SK-N-SH treated with all-trans-retinoic acid at 6 μM for 48 hours (cell line): ENCODE measurements around the gene MVB12B.

Experiments used
- ATAC-seq: fragments of 200-7000 bp; cut with Tn5 transposase; 3 replicates; pipeline ENCODE4 v1.9.1; 2020; ENCODE audit warnings: mild to moderate bottlenecking, moderate library complexity
- ARNTL ChIP-seq: fragments of 450-650 bp; formaldehyde crosslinking; IDR thresholded peaks from 2 replicates; pipeline ENCODE4 v1.5.0; 2020; ENCODE audit warnings: low read depth, mild to moderate bottlenecking, moderate library complexity, borderline replicate concordance
- BACH2 ChIP-seq: fragments of 250-450 bp; sonication (Bioruptor Pico); IDR thresholded peaks from 2 replicates; pipeline ENCODE4 v1.9.0; 2021; ENCODE audit warnings: mild to moderate bottlenecking, borderline replicate concordance
- CREB5 ChIP-seq: fragments of 250-450 bp; sonication (Bioruptor Pico); IDR thresholded peaks from 2 replicates; pipeline ENCODE4 v1.5.1; 2020; ENCODE audit warnings: low read depth, mild to moderate bottlenecking, moderate library complexity
- CSDC2 ChIP-seq: fragments of 250-450 bp; sonication (Bioruptor Pico); IDR thresholded peaks from 2 replicates; pipeline ENCODE4 v1.5.0; 2020; ENCODE audit warnings: mild to moderate bottlenecking, moderate library complexity
- CSRNP3 ChIP-seq: fragments of 250-450 bp; sonication (Bioruptor Pico); IDR thresholded peaks from 2 replicates; pipeline ENCODE4 v1.5.1; 2021; ENCODE audit warnings: mild to moderate bottlenecking, moderate library complexity
- ESRRG ChIP-seq: fragments of 250-450 bp; sonication (Bioruptor Pico); IDR thresholded peaks from 2 replicates; pipeline ENCODE4 v1.6.1; 2021; ENCODE audit warnings: mild to moderate bottlenecking
- GLIS3 ChIP-seq: fragments of 250-450 bp; sonication (Bioruptor Pico); IDR thresholded peaks from 2 replicates; pipeline ENCODE4 v1.5.0; 2020; ENCODE audit warnings: mild to moderate bottlenecking, moderate library complexity
- ISL1 ChIP-seq: fragments of 250-450 bp; sonication (Bioruptor Pico); IDR thresholded peaks from 2 replicates; pipeline ENCODE4 v2.1.2; 2022; ENCODE audit warnings: mild to moderate bottlenecking, moderate library complexity
- OSR1 ChIP-seq: fragments of 250-450 bp; sonication (Bioruptor Pico); IDR thresholded peaks from 2 replicates; pipeline ENCODE4 v1.8.0; 2022; ENCODE audit warnings: moderate library complexity, mild to moderate bottlenecking, inconsistent platforms
- PPARA ChIP-seq: fragments of 250-450 bp; sonication (Bioruptor Pico); IDR thresholded peaks from 2 replicates; pipeline ENCODE4 v1.5.0; 2020; ENCODE audit warnings: mild to moderate bottlenecking, borderline replicate concordance
- TCF4 ChIP-seq: fragments of 250-450 bp; sonication (Bioruptor Pico); IDR thresholded peaks from 2 replicates; pipeline ENCODE4 v1.8.0; 2021; ENCODE audit warnings: mild to moderate bottlenecking, moderate library complexity, borderline replicate concordance
- TOX ChIP-seq: fragments of 250-450 bp; sonication (Bioruptor Pico); IDR thresholded peaks from 2 replicates; pipeline ENCODE4 v1.8.0; 2021; ENCODE audit warnings: mild to moderate bottlenecking, moderate library complexity, borderline replicate concordance
- ZFP3 ChIP-seq: fragments of 250-450 bp; sonication (Bioruptor Pico); IDR thresholded peaks from 2 replicates; pipeline ENCODE4 v1.5.0; 2020; ENCODE audit warnings: mild to moderate bottlenecking, moderate library complexity
- ZNF565 ChIP-seq: fragments of 450-650 bp; formaldehyde crosslinking; conservative IDR thresholded peaks from 2 replicates; pipeline ENCODE4 v1.5.0; 2020; ENCODE audit warnings: low read depth, mild to moderate bottlenecking, moderate library complexity
- ZNF70 ChIP-seq: fragments of 450-650 bp; formaldehyde crosslinking; IDR thresholded peaks from 2 replicates; pipeline ENCODE4 v1.5.0; 2020; ENCODE audit warnings: mild to moderate bottlenecking, moderate library complexity
- ZNF8 ChIP-seq: fragments of 450-650 bp; formaldehyde crosslinking; IDR thresholded peaks from 2 replicates; pipeline ENCODE4 v1.5.0; 2020; ENCODE audit warnings: mild to moderate bottlenecking, moderate library complexity
- TF ChIP-seq, protein P1 (sequence below): fragments of 250-450 bp; sonication (Bioruptor Pico); IDR thresholded peaks from 2 replicates; pipeline ENCODE4 v1.8.0; 2021; ENCODE audit warnings: low read depth, mild to moderate bottlenecking, moderate library complexity, borderline replicate concordance
- TF ChIP-seq, protein P2 (sequence below): fragments of 250-450 bp; sonication (Bioruptor Pico); IDR thresholded peaks from 2 replicates; pipeline ENCODE4 v1.5.0; 2020; ENCODE audit warnings: mild to moderate bottlenecking, moderate library complexity

MVB12B gene

DNA sequence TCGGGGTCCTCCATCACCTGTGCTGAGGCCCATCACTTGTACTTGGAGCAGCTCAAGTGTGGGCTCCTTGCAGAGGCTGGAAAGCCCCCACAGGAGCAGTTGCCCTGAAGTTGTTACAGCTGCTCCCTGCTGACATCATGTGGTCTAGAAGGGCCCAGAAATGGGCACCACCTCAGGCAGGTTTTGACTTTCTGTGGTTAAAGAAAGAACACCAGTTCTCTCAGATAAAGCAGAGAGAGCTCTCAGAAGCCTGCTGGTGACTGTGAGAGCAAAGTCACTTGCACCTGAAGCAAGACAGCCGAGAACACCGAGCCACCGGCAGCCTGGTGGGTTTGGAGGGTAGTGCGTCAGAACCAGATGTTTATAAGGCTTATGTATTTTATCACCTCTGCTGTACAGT is 70.4 kb downstream of the MVB12B start:
- ATAC-seq: no peak
- no peak for TF ChIP-seq GLIS3 (CRISPR knock-in tag)
- no peak for TF ChIP-seq TOX (CRISPR knock-in tag)
- TF ChIP-seq ZFP3 (CRISPR knock-in tag): no peak
- TF ChIP-seq ARNTL (CRISPR knock-in tag): no peak
- TF ChIP-seq ESRRG: no peak
- no peak for TF ChIP-seq PPARA (CRISPR knock-in tag)
- no peak for TF ChIP-seq CSRNP3 (CRISPR knock-in tag)
- no peak for TF ChIP-seq ZNF8
- no peak for TF ChIP-seq BACH2 (CRISPR knock-in tag)
- TF ChIP-seq ISL1 (CRISPR knock-in tag): no peak
- TF ChIP-seq ZNF565 (CRISPR knock-in tag): no peak
- TF ChIP-seq TCF4: no peak
- TF ChIP-seq, protein P1, sequence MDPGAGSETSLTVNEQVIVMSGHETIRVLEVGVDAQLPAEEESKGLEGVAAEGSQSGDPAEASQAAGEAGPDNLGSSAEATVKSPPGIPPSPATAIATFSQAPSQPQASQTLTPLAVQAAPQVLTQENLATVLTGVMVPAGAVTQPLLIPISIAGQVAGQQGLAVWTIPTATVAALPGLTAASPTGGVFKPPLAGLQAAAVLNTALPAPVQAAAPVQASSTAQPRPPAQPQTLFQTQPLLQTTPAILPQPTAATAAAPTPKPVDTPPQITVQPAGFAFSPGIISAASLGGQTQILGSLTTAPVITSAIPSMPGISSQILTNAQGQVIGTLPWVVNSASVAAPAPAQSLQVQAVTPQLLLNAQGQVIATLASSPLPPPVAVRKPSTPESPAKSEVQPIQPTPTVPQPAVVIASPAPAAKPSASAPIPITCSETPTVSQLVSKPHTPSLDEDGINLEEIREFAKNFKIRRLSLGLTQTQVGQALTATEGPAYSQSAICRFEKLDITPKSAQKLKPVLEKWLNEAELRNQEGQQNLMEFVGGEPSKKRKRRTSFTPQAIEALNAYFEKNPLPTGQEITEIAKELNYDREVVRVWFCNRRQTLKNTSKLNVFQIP (CRISPR knock-in tag): no peak
- TF ChIP-seq, protein P2, sequence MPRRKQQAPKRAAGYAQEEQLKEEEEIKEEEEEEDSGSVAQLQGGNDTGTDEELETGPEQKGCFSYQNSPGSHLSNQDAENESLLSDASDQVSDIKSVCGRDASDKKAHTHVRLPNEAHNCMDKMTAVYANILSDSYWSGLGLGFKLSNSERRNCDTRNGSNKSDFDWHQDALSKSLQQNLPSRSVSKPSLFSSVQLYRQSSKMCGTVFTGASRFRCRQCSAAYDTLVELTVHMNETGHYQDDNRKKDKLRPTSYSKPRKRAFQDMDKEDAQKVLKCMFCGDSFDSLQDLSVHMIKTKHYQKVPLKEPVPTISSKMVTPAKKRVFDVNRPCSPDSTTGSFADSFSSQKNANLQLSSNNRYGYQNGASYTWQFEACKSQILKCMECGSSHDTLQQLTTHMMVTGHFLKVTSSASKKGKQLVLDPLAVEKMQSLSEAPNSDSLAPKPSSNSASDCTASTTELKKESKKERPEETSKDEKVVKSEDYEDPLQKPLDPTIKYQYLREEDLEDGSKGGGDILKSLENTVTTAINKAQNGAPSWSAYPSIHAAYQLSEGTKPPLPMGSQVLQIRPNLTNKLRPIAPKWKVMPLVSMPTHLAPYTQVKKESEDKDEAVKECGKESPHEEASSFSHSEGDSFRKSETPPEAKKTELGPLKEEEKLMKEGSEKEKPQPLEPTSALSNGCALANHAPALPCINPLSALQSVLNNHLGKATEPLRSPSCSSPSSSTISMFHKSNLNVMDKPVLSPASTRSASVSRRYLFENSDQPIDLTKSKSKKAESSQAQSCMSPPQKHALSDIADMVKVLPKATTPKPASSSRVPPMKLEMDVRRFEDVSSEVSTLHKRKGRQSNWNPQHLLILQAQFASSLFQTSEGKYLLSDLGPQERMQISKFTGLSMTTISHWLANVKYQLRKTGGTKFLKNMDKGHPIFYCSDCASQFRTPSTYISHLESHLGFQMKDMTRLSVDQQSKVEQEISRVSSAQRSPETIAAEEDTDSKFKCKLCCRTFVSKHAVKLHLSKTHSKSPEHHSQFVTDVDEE (CRISPR knock-in tag): no peak
- TF ChIP-seq, all 23 proteins: peak for 0

- peak; percentile 95 for ATAC-seq
Measured at GRCh38 chr9:126398403-126399058, 71.9 kb downstream of the MVB12B start.

GRCh38 chr9:126399251-126399650 is 72.6 kb downstream of the MVB12B start:
- ATAC-seq: no peak
- TF ChIP-seq CREB5 (CRISPR knock-in tag) (no peak), GLIS3 (CRISPR knock-in tag) (no peak), ARNTL (CRISPR knock-in tag) (no peak), CSRNP3 (CRISPR knock-in tag) (no peak), ZNF8 (no peak), CSDC2 (CRISPR knock-in tag) (no peak), ZNF70 (CRISPR knock-in tag) (no peak), ISL1 (CRISPR knock-in tag) (no peak), TOX (CRISPR knock-in tag) (no peak), OSR1 (CRISPR knock-in tag) (no peak)

More at GRCh38 chr9:126398403-126399058, 71.9 kb downstream of the MVB12B start:
- no peak for TF ChIP-seq GLIS3 (CRISPR knock-in tag)
- TF ChIP-seq CSDC2 (CRISPR knock-in tag): no peak
- TF ChIP-seq ZNF8: no peak
- TF ChIP-seq CSRNP3 (CRISPR knock-in tag): no peak
- no peak for TF ChIP-seq PPARA (CRISPR knock-in tag)
- TF ChIP-seq ESRRG: no peak
- no peak for TF ChIP-seq ISL1 (CRISPR knock-in tag)
